MCF 10A (cell line): Measurements from ENCODE around the gene S100PBP. TPM values are rescaled to one million over a fixed set of nuclear protein-coding genes. Genes with fewer than 3 reads are reported as not detected.

Experiments
- BruUV-seq: library from RNA; stranded (reverse); fragments of 400-500 nt; replicated peaks from 2 replicates; lab custom pipeline; 2021; lab: Mats Ljungman, UMichigan
- CTCF ChIA-PET: fragments of 300-600 bp; sonication (Branson Sonifier 250); formaldehyde crosslinking; extraction: SDS; loops from one replicate; lab custom pipeline; 2021; ENCODE audit warnings: antibody characterized with exemption, inconsistent platforms; lab: Yijun Ruan, JAX
- POLR2A ChIA-PET: fragments of 300-600, 350-650 bp; sonication (Branson Sonifier 250); formaldehyde crosslinking; extraction: SDS; loops from one replicate; lab custom pipeline; 2020; ENCODE audit warnings: antibody characterized with exemption, inconsistent platforms; lab: Yijun Ruan, JAX
- DNase-seq: peaks from one replicate; pipeline ENCODE4 v3.0.0-alpha.2; 2018; ENCODE audit not compliant: unreplicated experiment
- H3K27ac Mint-ChIP-seq: one replicate; pipeline ENCODE4 v1.8.0; 2022; ENCODE audit warnings: mild to moderate bottlenecking, low read depth, mixed read lengths; ENCODE audit not compliant: unreplicated experiment
- H3K27me3 Mint-ChIP-seq: one replicate; pipeline ENCODE4 v1.8.0; 2022; ENCODE audit warnings: mixed read lengths; ENCODE audit not compliant: insufficient read depth, unreplicated experiment
- H3K36me3 Mint-ChIP-seq: one replicate; pipeline ENCODE4 v1.8.0; 2022; ENCODE audit warnings: mild to moderate bottlenecking, moderate library complexity, mixed read lengths; ENCODE audit not compliant: insufficient read depth, unreplicated experiment
- H3K4me1 Mint-ChIP-seq: one replicate; pipeline ENCODE4 v1.8.0; 2022; ENCODE audit warnings: mixed read lengths; ENCODE audit not compliant: insufficient read depth, unreplicated experiment
- H3K4me3 Mint-ChIP-seq: one replicate; pipeline ENCODE4 v1.8.0; 2022; ENCODE audit warnings: mild to moderate bottlenecking, moderate library complexity, mixed read lengths; ENCODE audit not compliant: unreplicated experiment
- H3K9me3 Mint-ChIP-seq: one replicate; pipeline ENCODE4 v1.8.0; 2022; ENCODE audit warnings: mixed read lengths; ENCODE audit not compliant: unreplicated experiment
- CTCF ChIP-seq: fragments of 200-600 bp; IDR thresholded peaks from one replicate; pipeline ENCODE4 v1.8.0; 2022; ENCODE audit warnings: antibody characterized with exemption, mild to moderate bottlenecking; ENCODE audit not compliant: unreplicated experiment
- intact Hi-C: fragments of 100-400 bp; cut with micrococcal nuclease; formaldehyde crosslinking; loops from 2 replicates; pipeline ENCODE4 v1.14.1; 2022
- total RNA-seq: library from RNA; stranded (reverse); gene quantifications from 2 replicates; pipeline ENCODE4 v1.2.3, GENCODE V29; 2022

The S100PBP gene
- total RNA-seq, 1 experiment from 2014 or later = 24.4 TPM

GRCh38 chr1:32779242-32779641 is 38.2 kb upstream of the S100PBP start:
- ChIA-PET POLR2A (interaction anchor here (1.1 kb wide), 1 partner anchor 9 kb away, joined by 3 read pairs; no protein-coding TSS in a partner anchor), CTCF (interaction anchor here (0.6 to 18.4 kb wide), 4 partner anchors 11 to 82 kb away, joined by 4 to 418 read pairs (median 4); no protein-coding TSS in a partner anchor)
- Mint-ChIP-seq H3K27ac (peak overlapping the region; percentile 40), H3K27me3 (no peaks in the 10 kb centered on the region), H3K4me3 (no peak overlapping the region), H3K36me3 (peaks cover 93% of the 10 kb centered on the region), H3K9me3 (no peaks in the 10 kb centered on the region), H3K4me1 (peaks cover 17% of the 10 kb centered on the region)
- intact Hi-C loops = no loop called here
- no TSS peak for BruUV-seq
- DNase-seq = no peak
- TF ChIP-seq CTCF = no peak

GRCh38 chr1:32780005-32780404 is 37.4 kb upstream of the S100PBP start:
- Mint-ChIP-seq H3K4me1 (peaks cover 15% of the 10 kb centered on the region), H3K27ac (peak overlapping the region; percentile 57), H3K4me3 (no peak overlapping the region), H3K9me3 (no peaks in the 10 kb centered on the region), H3K27me3 (no peaks in the 10 kb centered on the region), H3K36me3 (peaks cover 93% of the 10 kb centered on the region)
- CTCF ChIA-PET = interaction anchor here (18.4 kb wide), 1 partner anchor 67 kb away, joined by 418 read pairs; no protein-coding TSS in a partner anchor
- POLR2A ChIA-PET = interaction anchor here (0.5 to 2.5 kb wide), 9 partner anchors 9 to 153 kb away, joined by 3 to 12 read pairs (median 4); partner anchors contain the start of genes S100PBP and YARS1
- BruUV-seq = no TSS peak
- intact Hi-C loops = loop anchor here (10.0 kb wide), 1 partner anchor 305 kb away; the partner anchor contains the start of gene AZIN2
- DNase-seq = no peak
- TF ChIP-seq CTCF = no peak

GRCh38 chr1:32780628-32781234 is 36.7 kb upstream of the S100PBP start:
- POLR2A ChIA-PET = interaction anchor here (0.6 to 2.5 kb wide), 9 partner anchors 9 to 36 kb away, joined by 3 to 12 read pairs (median 5); partner anchors contain the start of genes S100PBP and YARS1
- TF ChIP-seq CTCF = no peak
- H3K9me3 Mint-ChIP-seq = no peaks in the 10 kb centered on the region
- CTCF ChIA-PET = interaction anchor here (0.6 to 18.4 kb wide), 5 partner anchors 8 to 131 kb away, joined by 3 to 418 read pairs (median 4); no protein-coding TSS in a partner anchor
- no peak overlapping the region for H3K4me3 Mint-ChIP-seq
- H3K27me3 Mint-ChIP-seq = no peaks in the 10 kb centered on the region
- peaks cover 93% of the 10 kb centered on the region for H3K36me3 Mint-ChIP-seq
- intact Hi-C loops = loop anchor here (10.0 kb wide), 1 partner anchor 304 kb away; the partner anchor contains the start of gene AZIN2
- H3K27ac Mint-ChIP-seq = peak overlapping the region; percentile 57
- peak; percentile 90 for DNase-seq
- no TSS peak for BruUV-seq
- H3K4me1 Mint-ChIP-seq = peaks cover 13% of the 10 kb centered on the region

GRCh38 chr1:32782086-32782485 is 35.4 kb upstream of the S100PBP start:
- Mint-ChIP-seq H3K4me1 (peaks cover 10% of the 10 kb centered on the region), H3K36me3 (peaks cover 96% of the 10 kb centered on the region), H3K4me3 (no peak overlapping the region), H3K9me3 (no peaks in the 10 kb centered on the region), H3K27ac (no peak overlapping the region), H3K27me3 (no peaks in the 10 kb centered on the region)
- DNase-seq = no peak
- ChIA-PET POLR2A (interaction anchor here (0.9 to 2.6 kb wide), 5 partner anchors 10 to 65 kb away, joined by 3 to 11 read pairs (median 5); partner anchors contain the start of genes S100PBP and YARS1), CTCF (interaction anchor here (0.6 to 18.4 kb wide), 4 partner anchors 9 to 233 kb away, joined by 3 to 418 read pairs (median 14); no protein-coding TSS in a partner anchor)
- BruUV-seq = no TSS peak
- intact Hi-C loops = loop anchor here (10.0 kb wide), 1 partner anchor 303 kb away; the partner anchor contains the start of gene AZIN2
- TF ChIP-seq CTCF = no peak
